Stomach (tissue), 9 donors: ENCODE results near the gene TSPAN7. TPM values are rescaled to one million over a fixed set of nuclear protein-coding genes. Genes with fewer than 3 reads are reported as not detected.

Experiments
- DNase-seq, 2 donors: peaks; one replicate each; pipeline versions ENCODE4 v3.0.0 to v3.0.0-alpha.2; 2013 to 2019
- H3K27ac ChIP-seq, 5 donors: fragments of 200-600 bp in 4 of 5; sonication (generic) in 4 of 5; one replicate each; pipeline ENCODE4 v1.5.1; 2013 to 2019; ENCODE audit warnings: mild to moderate bottlenecking in 1 of 5, moderate library complexity in 1 of 5
- H3K27me3 ChIP-seq, 3 donors: fragments of 200-600 bp; sonication (generic); one replicate each; pipeline ENCODE4 v1.5.1; 2017 to 2019; ENCODE audit warnings: mixed run types in 1 of 3
- H3K36me3 ChIP-seq, 4 donors: fragments of 200-600 bp; sonication (generic); 1 replicate in 3 of 4; 2 replicates in 1 of 4; pipeline ENCODE4 v1.5.1; 2016 to 2019
- H3K4me1 ChIP-seq, 4 donors: fragments of 200-600 bp; sonication (generic); one replicate each; pipeline ENCODE4 v1.5.1; 2016 to 2019
- H3K4me3 ChIP-seq, 4 donors: fragments of 200-600 bp; sonication (generic) in 3 of 4; one replicate each; pipeline ENCODE4 v1.5.1; 2016 to 2019; ENCODE audit warnings: mild to moderate bottlenecking in 1 of 4
- H3K9me3 ChIP-seq, 4 donors: fragments of 200-600 bp; sonication (generic); one replicate each; pipeline ENCODE4 v1.5.1; 2016 to 2019
- EP300 ChIP-seq: sonication (generic); formaldehyde crosslinking; IDR thresholded peaks from one replicate; pipeline ENCODE4 v1.6.1; 2017; ENCODE audit warnings: antibody characterized with exemption
- POLR2A ChIP-seq, 4 donors: fragments of 450-650 bp; IDR thresholded peaks; one replicate each; pipeline ENCODE4 v1.6.1; 2016; ENCODE audit warnings: antibody characterized with exemption in 4 of 4, control low read depth in 2 of 4, mild to moderate bottlenecking in 1 of 4, moderate library complexity in 1 of 4
- POLR2AphosphoS5 ChIP-seq, 3 donors: sonication (generic); formaldehyde crosslinking; IDR thresholded peaks; one replicate each; pipeline ENCODE4 v1.6.1; 2016; ENCODE audit warnings: antibody characterized with exemption in 3 of 3
- WGBS, 5 donors: extraction: QIAGEN DNeasy Blood & Tissue Kit in 3 of 5; methylation state at CpG; one replicate each; pipeline versions ENCODE4 v1.1.5 to v1.1.7; 2013 to 2018; 5-methylcytosine and 5-hydroxymethylcytosine counted together
- intact Hi-C: fragments of 100-400 bp; cut with DNase I; formaldehyde crosslinking; loops from one replicate; pipeline ENCODE4 v1.15.1; 2023; ENCODE audit warnings: low total_unique reads
- polyA plus RNA-seq, 3 donors: library from polyadenylated mRNA; stranded (reverse); fragments of 200-250 nt; gene quantifications; one replicate each; pipeline ENCODE4 v1.2.3, GENCODE V29; 2013
- total RNA-seq, 5 donors: library from RNA; depleted of rRNA; stranded (reverse); fragments of >200 nt; gene quantifications; one replicate each; pipeline versions ENCODE4 v1.1.0 to v1.2.3, GENCODE V29; 2014 to 2016
- TF ChIP-seq, protein P1 (sequence below), 7 experiments: fragments of 450-650 bp in 4 of 7; fragments of 200-600 bp in 3 of 7; sonication (generic) in 3 of 7; IDR thresholded peaks; one replicate each; pipeline ENCODE4 v1.5.1; 2016 to 2019; ENCODE audit warnings: antibody characterized with exemption in 7 of 7, control low read depth in 2 of 7, mild to moderate bottlenecking in 1 of 7
- donor health status: healthy with polysubstance abuse.
- donor health status: Bipolar disorder and iron deficiency.
- donor health status: healthy.

Gene TSPAN7
- total and polyA plus RNA-seq, 8 donors, result 0.45 to 35.9 (median 12.0) TPM; not detected in 1

DNA sequence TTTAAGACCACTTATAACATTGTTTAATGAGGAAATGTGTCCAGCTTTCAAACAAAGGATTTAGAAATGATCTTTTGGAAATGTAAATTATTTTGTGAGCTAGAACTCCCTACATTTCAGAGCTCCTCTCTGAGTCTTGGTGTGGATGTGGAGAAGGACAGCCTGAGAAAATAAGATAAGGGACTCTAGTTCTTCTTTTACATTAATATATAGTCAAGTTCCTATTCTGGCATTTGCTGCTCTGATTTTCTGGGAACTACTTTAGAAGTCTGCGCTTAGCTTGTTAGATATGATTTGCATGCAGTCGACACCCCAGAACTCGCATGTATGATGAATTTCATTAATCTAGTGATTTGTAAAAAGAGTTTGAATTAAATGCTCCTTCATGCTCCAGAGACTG is 45.5 kb downstream of the TSPAN7 start:
- Histone ChIP-seq H3K4me3 (no peak overlapping the region), H3K9me3 (no peaks in the 10 kb centered on the region), H3K36me3 (no peaks in the 10 kb centered on the region), H3K4me1 (no peaks in the 10 kb centered on the region), H3K27me3 (peaks cover 0 to under 1% (median 0%) of the 10 kb centered on the region in 3 donors), H3K27ac (no peak overlapping the region)
- intact Hi-C loops, result no loop called here
- 66 to 86% (median 80%) methylated on average over 3 of the region's 3 CpGs for WGBS, 5 donors
- TF ChIP-seq POLR2AphosphoS5 (IDR thresholded peaks at IDR 0.05) (no peak), POLR2A (IDR thresholded peaks at IDR 0.05) (no peak), EP300 (no peak)
- DNase-seq, result no peak

DNA sequence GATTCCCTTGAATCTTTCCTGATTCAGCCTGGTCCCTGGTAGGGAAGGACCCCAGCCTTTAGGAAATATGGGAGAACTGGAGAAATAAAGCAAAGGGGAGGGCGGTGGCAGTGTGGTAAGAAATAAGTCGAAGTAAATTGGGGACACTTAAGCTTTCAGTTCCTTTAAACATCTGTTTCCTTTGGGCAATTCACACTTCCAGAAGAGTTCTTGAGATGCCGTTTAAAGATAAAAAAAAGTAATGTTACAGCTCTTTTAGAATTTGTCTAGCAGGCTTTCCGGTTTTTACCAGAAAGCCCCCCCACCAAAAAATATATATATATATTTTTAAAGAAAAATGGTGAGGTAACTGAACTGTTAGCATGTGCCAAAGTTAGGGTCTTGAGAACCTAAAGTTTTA is 46.6 kb downstream of the TSPAN7 start:
- H3K4me3 ChIP-seq, result no peak overlapping the region

DNA sequence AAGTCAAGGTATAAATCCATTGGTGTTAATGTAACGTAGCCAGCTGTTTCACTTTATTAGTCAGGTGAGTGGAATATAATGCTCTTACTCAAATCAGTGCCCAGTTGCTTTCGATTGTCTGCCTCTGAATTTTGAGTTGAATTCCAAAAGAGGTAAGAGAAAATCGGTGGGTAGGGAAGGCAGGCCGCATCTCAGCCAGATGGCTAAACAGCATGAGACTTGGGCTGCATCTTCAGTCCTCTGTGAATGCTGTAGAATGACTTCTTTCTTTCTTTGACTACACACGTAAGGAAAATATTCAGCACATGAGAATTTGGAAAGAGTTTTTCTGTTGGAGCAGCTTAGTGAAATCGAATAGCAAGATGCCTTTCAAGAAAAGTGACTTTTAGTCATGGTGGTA is 49.5 kb downstream of the TSPAN7 start:
- Histone ChIP-seq H3K27ac (no peak overlapping the region), H3K27me3 (peaks cover 0 to 5% (median 0%) of the 10 kb centered on the region in 3 donors), H3K4me1 (no peaks in the 10 kb centered on the region), H3K9me3 (no peaks in the 10 kb centered on the region), H3K36me3 (no peaks in the 10 kb centered on the region), H3K4me3 (no peak overlapping the region)
- TF ChIP-seq POLR2A (IDR thresholded peaks at IDR 0.05) (no peak), EP300 (no peak), POLR2AphosphoS5 (IDR thresholded peaks at IDR 0.05) (no peak)
- TF ChIP-seq, protein P1, sequence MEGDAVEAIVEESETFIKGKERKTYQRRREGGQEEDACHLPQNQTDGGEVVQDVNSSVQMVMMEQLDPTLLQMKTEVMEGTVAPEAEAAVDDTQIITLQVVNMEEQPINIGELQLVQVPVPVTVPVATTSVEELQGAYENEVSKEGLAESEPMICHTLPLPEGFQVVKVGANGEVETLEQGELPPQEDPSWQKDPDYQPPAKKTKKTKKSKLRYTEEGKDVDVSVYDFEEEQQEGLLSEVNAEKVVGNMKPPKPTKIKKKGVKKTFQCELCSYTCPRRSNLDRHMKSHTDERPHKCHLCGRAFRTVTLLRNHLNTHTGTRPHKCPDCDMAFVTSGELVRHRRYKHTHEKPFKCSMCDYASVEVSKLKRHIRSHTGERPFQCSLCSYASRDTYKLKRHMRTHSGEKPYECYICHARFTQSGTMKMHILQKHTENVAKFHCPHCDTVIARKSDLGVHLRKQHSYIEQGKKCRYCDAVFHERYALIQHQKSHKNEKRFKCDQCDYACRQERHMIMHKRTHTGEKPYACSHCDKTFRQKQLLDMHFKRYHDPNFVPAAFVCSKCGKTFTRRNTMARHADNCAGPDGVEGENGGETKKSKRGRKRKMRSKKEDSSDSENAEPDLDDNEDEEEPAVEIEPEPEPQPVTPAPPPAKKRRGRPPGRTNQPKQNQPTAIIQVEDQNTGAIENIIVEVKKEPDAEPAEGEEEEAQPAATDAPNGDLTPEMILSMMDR (IDR thresholded peaks at IDR 0.05), result no peak
- 61 to 85% (median 78%) methylated on average over 6 of the region's 6 CpGs for WGBS, 5 donors
- no peak for DNase-seq
- intact Hi-C loops, result no loop called here

More for the DNA sequence above, 46.6 kb downstream of the TSPAN7 start:
- no peak for DNase-seq
- H3K4me1 ChIP-seq, result no peaks in the 10 kb centered on the region
- no peaks in the 10 kb centered on the region for H3K9me3 ChIP-seq
- intact Hi-C loops, result no loop called here
- no peak overlapping the region for H3K27ac ChIP-seq
- 55 to 69% (median 56%) methylated on average over 4 of the region's 4 CpGs for WGBS, 5 donors
- no peaks in the 10 kb centered on the region for H3K36me3 ChIP-seq
- H3K27me3 ChIP-seq, result peaks cover 0 to 5% (median 0%) of the 10 kb centered on the region in 3 donors
- TF ChIP-seq, protein P1 (IDR thresholded peaks at IDR 0.05), result no peak
- TF ChIP-seq POLR2A (IDR thresholded peaks at IDR 0.05) (no peak), EP300 (no peak), POLR2AphosphoS5 (IDR thresholded peaks at IDR 0.05) (no peak)

DNA sequence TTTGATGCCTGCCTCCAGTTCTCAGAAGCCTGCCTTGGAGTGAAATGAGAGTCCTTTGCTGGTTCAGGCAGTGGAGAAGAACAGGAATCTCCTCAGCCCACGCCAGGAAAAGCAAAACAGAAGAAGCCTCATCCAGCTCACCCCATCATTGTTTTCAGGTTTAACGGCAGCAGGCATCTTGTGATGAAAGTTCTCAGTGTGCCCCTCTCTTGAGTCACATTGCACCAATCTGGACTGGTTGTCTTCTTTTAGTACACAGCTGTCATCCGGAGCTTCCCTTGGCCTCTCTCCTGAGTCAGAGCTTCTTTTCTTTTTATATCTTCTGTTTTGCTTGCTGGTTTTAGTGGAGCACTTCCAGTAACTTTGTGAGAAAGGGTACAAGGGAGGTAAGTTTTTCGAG is 50.9 kb downstream of the TSPAN7 start:
- H3K4me1 ChIP-seq, result no peaks in the 10 kb centered on the region
- no peaks in the 10 kb centered on the region for H3K9me3 ChIP-seq
- no peak overlapping the region for H3K27ac ChIP-seq
- peaks cover 0 to 5% (median 0%) of the 10 kb centered on the region in 3 donors for H3K27me3 ChIP-seq
- H3K4me3 ChIP-seq, result no peak overlapping the region
- DNase-seq, result no peak
- 57 to 77% (median 60%) methylated on average over 4 of the region's 4 CpGs for WGBS, 5 donors
- TF ChIP-seq, protein P1 (IDR thresholded peaks at IDR 0.05), result no peak
- TF ChIP-seq POLR2A (IDR thresholded peaks at IDR 0.05) (no peak), EP300 (no peak), POLR2AphosphoS5 (IDR thresholded peaks at IDR 0.05) (no peak)
- H3K36me3 ChIP-seq, result no peaks in the 10 kb centered on the region
- intact Hi-C loops, result no loop called here

DNA sequence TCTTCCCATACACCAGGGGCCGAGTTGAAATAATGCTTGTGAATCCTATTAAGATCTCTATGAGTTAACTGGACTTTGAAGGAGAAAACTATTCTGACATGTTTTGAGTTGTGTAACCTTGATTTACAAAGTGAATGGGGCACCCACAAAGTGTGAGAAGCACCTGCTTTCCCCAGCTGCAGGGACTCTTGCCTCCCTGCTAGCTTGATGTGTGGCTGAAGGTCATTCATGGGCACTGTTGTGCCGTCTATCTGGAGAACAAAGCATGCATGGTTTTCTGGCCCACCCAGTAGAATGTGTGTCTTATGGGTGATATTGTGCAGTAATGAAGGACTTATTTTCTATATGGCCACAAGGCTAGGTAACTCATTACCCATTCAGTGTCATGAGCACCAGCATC is 53.1 kb downstream of the TSPAN7 start:
- no peaks in the 10 kb centered on the region for H3K4me1 ChIP-seq
- 57 to 76% (median 63%) methylated on average over 2 of the region's 2 CpGs for WGBS, 5 donors
- intact Hi-C loops, result no loop called here
- peaks cover 0 to 9% (median 0%) of the 10 kb centered on the region in 3 donors for H3K27me3 ChIP-seq
- no peaks in the 10 kb centered on the region for H3K9me3 ChIP-seq
- H3K36me3 ChIP-seq, result no peaks in the 10 kb centered on the region
- TF ChIP-seq POLR2A (IDR thresholded peaks at IDR 0.05) (no peak), EP300 (no peak), POLR2AphosphoS5 (IDR thresholded peaks at IDR 0.05) (no peak)
- TF ChIP-seq, protein P1 (IDR thresholded peaks at IDR 0.05), result no peak
- no peak for DNase-seq
- H3K4me3 ChIP-seq, result no peak overlapping the region
- H3K27ac ChIP-seq, result no peak overlapping the region
